Right lobe of liver (tissue), 4 donors: ENCODE measurements around the gene SGSH.
A peak's percentile ranks its signal among the peaks of the same experiment; 100 is the strongest.

Experiments
- POLR2A ChIP-seq: fragments of 450-650 bp; IDR thresholded peaks from one replicate; pipeline ENCODE4 v1.6.1; 2017; ENCODE audit warnings: antibody characterized with exemption, mild to moderate bottlenecking
- TF ChIP-seq, protein P1 (sequence below), 4 donors: fragments of 200-600 bp in 3 of 4; fragments of 450-650 bp in 1 of 4; IDR thresholded peaks; one replicate each; pipeline versions ENCODE4 v1.5.1 to v1.8.0; 2016 to 2022; ENCODE audit warnings: antibody characterized with exemption in 4 of 4, mild to moderate bottlenecking in 2 of 4
- donor health status: DM: no; HTN: no; CAD: no.
- donor health status: DM: no; HTN: no; CAD: no.
- donor health status: DM: no; HTN: yes; CAD: no.

DNA sequence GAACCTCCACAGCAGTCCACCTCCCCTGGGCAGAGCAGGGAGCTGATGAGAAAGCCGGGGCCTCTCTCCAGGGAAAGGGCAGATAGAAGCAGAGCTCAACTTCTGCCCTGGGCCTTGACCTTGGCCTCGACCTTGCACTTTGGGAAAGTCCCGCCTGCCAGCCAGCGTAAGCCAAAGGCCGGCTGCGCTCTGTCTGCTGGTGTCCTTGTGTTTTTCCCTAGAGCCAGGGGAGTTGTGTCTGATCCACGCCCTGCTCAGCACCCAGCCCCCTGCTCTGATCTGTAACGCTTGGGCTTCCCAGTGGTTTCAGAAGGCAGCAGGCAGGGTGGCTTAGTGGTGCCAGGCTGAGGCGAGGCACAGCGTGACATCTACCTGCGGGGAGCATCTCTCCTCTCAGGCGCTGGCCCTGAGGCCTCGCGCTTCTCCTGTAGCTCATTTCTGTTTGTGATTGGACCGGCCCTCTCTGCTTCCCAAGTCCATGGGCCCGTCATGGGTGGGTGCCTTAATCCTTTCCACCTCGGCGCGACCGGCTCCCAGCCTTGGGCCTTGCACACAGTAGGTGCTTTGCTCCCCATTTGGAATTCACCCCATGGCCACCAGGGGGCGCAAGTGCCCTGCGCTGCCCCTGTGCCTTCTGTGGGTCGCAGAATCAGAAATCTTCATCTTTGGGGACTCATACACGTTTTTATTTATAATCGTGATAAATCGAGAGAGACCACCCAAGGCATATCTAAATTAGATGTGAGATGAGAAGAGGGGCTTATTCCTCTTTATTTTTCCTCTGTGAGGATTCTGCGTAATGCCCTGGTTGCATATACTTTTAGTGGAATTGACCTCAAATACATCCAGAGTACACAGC, 24.2 kb downstream of the SGSH start:
- TF ChIP-seq, protein P1, sequence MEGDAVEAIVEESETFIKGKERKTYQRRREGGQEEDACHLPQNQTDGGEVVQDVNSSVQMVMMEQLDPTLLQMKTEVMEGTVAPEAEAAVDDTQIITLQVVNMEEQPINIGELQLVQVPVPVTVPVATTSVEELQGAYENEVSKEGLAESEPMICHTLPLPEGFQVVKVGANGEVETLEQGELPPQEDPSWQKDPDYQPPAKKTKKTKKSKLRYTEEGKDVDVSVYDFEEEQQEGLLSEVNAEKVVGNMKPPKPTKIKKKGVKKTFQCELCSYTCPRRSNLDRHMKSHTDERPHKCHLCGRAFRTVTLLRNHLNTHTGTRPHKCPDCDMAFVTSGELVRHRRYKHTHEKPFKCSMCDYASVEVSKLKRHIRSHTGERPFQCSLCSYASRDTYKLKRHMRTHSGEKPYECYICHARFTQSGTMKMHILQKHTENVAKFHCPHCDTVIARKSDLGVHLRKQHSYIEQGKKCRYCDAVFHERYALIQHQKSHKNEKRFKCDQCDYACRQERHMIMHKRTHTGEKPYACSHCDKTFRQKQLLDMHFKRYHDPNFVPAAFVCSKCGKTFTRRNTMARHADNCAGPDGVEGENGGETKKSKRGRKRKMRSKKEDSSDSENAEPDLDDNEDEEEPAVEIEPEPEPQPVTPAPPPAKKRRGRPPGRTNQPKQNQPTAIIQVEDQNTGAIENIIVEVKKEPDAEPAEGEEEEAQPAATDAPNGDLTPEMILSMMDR (IDR thresholded peaks at IDR 0.05) = peak; percentile 70 to 77 (median 76)
- no peak for TF ChIP-seq POLR2A
